CD1c-positive myeloid dendritic cell (primary cell): Measurements from ENCODE around the gene NRSN2.
A peak's percentile ranks its signal among the peaks of the same experiment; 100 is the strongest.
"Not testable (repeated sequence)": the region's sequence is repeated elsewhere in the genome, so short reads cannot be mapped to it uniquely, and the experiment has no call there.

ENCODE experiments used
- DNase-seq: peaks from one replicate; pipeline ENCODE4 v3.0.0-alpha.2; 2016; ENCODE audit errors: extremely low spot score

The NRSN2 gene

GRCh38 chr20:325045-325888 is 21.6 kb upstream of the NRSN2 start, which contains the start of gene SOX12:
SOX12 (plus strand) TSS chr20:325552; CDS start chr20:325925, 373 bp downstream.
- DNase-seq, result peak; percentile 96

DNA sequence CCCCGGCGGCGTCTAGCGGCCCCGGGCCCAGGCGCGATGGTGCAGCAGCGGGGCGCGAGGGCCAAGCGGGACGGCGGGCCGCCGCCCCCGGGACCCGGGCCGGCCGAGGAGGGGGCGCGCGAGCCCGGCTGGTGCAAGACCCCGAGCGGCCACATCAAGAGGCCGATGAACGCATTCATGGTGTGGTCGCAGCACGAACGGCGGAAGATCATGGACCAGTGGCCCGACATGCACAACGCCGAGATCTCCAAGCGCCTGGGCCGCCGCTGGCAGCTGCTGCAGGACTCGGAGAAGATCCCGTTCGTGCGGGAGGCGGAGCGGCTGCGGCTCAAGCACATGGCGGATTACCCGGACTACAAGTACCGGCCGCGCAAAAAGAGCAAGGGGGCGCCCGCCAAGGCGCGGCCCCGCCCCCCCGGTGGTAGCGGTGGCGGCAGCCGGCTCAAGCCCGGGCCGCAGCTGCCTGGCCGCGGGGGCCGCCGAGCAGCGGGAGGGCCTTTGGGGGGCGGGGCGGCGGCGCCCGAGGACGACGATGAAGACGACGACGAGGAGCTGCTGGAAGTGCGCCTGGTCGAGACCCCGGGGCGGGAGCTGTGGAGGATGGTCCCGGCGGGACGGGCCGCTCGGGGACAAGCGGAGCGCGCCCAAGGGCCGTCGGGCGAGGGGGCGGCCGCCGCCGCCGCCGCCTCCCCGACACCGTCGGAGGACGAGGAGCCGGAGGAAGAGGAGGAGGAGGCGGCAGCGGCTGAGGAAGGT is 20.8 kb upstream of the NRSN2 start:
- peak; percentile 51 for DNase-seq

DNA sequence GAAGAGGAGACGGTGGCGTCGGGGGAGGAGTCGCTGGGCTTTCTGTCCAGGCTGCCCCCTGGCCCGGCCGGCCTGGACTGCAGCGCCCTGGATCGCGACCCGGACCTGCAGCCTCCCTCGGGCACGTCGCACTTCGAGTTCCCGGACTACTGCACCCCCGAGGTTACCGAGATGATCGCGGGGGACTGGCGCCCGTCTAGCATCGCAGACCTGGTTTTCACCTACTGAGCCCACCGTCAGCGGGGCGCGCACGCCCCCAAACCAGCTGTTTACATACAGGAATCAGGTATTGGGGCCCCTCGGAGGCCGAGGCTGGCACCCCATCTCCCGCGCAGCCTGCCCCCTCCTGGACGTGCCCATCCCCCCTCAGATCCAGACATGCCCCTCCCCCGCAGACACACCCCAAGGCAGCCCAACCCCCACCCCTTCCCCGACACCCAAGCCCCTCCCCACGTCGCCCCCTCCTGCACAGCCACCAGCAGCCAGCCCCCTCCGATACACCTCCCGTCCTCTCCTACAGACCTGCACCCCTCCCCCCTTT is 20.2 kb upstream of the NRSN2 start:
- no peak for DNase-seq

- peak; percentile 52 for DNase-seq
These were observed 19.5 kb upstream of the NRSN2 start for GRCh38 chr20:327186-328026.

DNA sequence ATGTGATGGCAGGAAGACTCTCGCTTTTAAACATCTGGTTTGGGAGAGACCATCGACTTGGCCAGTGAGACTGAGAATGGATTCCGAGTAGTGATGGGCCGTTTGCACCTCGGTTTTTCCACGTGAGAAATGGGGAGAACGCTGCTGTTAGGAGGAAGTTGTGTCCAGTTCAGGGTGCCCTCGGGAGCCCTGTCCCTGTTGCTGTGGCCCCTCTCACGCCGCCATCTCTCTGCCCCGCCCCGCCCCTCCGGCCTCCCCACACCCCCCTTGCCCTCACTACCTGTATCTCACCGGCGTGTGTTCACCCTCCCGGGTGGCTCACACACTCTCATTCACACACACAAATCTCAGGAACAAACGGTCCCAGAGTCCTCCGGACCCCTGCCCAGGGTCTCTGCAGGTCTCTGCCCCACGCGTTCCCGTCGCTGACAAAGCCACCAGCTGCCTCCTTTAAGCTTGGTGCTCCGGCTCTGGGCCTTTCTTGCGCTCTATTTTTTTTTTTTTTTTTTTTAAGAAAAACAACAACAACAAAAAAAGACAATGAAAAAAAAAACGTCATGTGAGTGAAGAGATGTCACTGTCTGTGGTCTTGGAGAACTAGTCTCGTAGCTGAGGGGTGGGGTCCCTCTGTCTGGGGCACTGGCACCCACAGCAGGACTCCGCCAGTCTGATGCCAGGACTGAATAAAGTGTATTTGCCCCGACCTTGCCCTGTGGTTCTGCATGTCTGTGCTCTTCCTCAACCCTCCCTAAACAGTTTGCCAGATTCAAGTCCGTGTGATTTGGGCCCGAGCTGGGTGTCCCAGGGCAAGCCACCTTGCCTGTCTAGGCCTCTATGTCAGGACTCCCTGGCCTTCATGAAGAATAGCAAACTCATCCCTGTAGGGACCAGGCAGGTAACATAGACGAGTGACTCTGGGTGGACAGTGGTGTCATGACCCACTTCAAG is 18.6 kb upstream of the NRSN2 start:
- DNase-seq, result no peak

- DNase-seq, result no peak
These were observed 17.8 kb upstream of the NRSN2 start for GRCh38 chr20:328975-329695.

GRCh38 chr20:329851-330232 is 17.1 kb upstream of the NRSN2 start:
- no peak for DNase-seq

GRCh38 chr20:330233-331149 is 16.4 kb upstream of the NRSN2 start:
- DNase-seq, result peak; percentile 90

- DNase-seq, result no peak
These were observed 12.3 kb upstream of the NRSN2 start for GRCh38 chr20:334578-334977.

DNA sequence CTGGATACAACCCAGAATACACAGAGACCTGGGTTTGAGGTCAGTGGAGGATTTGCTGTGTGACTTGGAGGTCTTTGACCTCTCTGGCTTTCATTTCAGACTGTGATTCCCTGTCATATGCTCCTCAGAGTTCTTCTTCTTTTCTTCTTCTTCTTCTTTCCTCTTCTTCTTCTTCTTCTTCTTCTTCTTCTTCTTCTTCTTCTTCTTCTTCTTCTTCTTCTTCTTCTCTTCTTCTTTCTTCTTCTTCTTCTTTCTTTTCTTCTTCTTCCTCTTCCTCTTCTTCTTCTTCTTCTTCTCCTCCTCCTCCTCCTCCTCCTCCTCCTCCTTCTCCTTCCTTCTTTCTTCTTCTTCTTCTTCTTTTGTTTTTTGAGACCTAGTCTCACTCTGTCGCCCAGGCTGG is 10.9 kb upstream of the NRSN2 start:
- DNase-seq, result not testable (repeated sequence)

DNA sequence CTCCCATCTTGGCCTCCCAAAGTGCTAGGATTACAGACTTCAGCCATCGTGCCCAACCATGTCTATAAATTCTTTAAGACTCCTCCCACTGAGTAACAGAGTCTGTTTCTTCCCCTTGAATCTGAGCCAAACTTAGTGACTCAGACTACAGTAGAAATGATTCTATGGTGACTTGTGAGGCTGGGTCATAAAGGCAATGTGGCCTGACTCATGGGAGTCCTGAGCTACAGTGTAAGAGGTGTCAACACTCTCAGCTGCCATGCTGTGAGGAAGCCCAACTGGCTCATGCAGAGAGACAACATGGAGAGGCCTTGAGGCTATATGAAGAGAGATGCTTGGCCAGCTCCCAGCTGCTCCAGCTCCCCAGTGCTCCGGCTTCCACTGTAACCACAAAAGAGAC is 5.2 kb upstream of the NRSN2 start:
- peak; percentile 82 for DNase-seq

DNA sequence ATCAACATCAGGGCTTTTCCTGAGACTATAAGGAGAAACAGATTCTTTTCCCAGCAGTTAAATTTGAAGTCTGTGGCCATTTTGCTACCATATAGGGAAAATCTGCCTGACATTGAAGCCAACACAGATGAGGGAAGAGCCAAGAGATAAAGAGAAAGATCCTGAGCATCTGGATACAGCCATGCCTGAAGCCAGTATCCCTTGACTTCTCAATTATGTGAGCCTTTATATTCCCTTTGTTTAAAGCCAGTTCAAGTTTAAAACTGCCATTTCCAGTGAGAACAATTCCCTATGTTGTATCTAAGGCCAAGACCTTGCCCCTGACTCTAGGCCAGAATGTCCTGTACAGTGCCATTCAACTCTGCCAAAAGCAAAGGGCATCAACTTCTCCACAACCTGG is 3.8 kb upstream of the NRSN2 start:
- DNase-seq, result no peak

DNA sequence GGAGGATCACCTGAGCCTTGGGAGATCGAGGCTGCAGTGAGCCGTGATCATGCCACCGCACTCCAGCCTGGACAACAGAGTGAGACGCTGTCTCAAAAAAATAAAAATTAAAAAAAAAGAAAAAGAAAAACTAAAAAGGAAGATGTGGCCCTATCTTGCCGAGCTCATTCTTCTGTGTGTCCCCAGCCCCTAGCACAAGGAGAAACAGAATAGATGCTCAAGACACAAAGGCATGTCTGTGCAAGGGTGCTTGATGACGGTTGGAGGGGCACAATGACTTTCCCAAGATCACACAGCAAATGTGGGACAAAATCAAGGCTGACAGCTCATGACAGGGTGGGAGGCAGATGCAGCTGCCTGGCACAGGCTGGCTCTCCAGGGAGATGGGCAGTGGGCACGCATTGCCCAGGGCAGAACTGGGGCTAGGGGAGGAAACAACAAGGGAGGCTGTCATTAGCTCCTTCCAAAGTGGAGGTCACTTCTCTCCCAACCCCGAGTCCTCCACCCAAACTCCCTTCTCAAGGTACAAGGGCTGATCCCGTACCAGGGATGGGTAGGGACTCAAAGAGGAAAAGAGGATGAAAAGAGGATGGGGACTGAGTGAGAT is 775 bp upstream of the NRSN2 start:
- no peak for DNase-seq

DNA sequence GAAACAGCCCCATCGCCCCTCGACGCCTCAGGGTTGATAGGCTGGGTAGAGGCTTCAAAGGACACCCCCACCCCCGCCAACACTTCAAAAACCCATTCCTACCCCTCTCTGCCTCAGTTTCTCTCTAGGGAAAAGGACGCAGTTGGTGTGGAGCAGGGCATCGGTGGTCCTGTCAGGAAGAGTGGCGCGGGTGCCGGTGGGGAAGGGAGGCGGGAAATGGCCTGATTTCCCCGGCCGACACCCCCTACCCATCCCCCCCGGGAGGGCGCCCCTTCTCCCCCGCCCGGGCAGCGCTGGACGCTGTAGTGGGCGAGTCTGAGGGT is 367 bp downstream of the NRSN2 start:
- no peak for DNase-seq

- peak; percentile 85 for DNase-seq
These were observed 951 bp downstream of the NRSN2 start for GRCh38 chr20:347640-348484.

GRCh38 chr20:348972-349841 is 2.3 kb downstream of the NRSN2 start:
- no peak for DNase-seq

DNA sequence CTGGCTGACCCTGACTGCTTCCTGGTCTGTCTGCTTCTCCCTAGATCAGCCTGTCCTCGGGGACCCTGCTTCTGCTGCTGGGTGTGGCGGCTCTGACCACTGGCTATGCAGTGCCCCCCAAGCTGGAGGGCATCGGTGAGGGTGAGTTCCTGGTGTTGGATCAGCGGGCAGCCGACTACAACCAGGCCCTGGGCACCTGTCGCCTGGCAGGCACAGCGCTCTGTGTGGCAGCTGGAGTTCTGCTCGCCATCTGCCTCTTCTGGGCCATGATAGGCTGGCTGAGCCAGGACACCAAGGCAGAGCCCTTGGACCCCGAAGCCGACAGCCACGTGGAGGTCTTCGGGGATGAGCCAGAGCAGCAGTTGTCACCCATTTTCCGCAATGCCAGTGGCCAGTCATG is 6.3 kb downstream of the NRSN2 start:
- DNase-seq, result no peak
